HG02763 (cell line): ENCODE data around the gene ANKRD62.
"Not testable (repeated sequence)": the region's sequence is repeated elsewhere in the genome, so short reads cannot be mapped to it uniquely, and the experiment has no call there.

Experiments
- ATAC-seq: cut with Tn5 transposase; IDR thresholded peaks from one replicate; pipeline ENCODE4 v1.9.1; 2021; ENCODE audit warnings: mild to moderate bottlenecking, moderate library complexity; ENCODE audit not compliant: unreplicated experiment

ANKRD62 gene

GRCh38 chr18:12092398-12093229, 1.0 kb upstream of the ANKRD62 start:
- no peak for ATAC-seq

- ATAC-seq: no peak
Observed at GRCh38 chr18:12098374-12098773, 4.7 kb downstream of the ANKRD62 start.

GRCh38 chr18:12099160-12099559, 5.5 kb downstream of the ANKRD62 start:
- ATAC-seq: no peak

GRCh38 chr18:12101266-12101665, 7.6 kb downstream of the ANKRD62 start:
- ATAC-seq: no peak

- no peak for ATAC-seq
Observed at GRCh38 chr18:12102136-12102842, 8.6 kb downstream of the ANKRD62 start.

GRCh38 chr18:12106471-12106870, 12.8 kb downstream of the ANKRD62 start:
- ATAC-seq: no peak

- no peak for ATAC-seq
Observed at GRCh38 chr18:12109836-12110235, 16.2 kb downstream of the ANKRD62 start.

- ATAC-seq: no peak
Observed at GRCh38 chr18:12113999-12114646, 20.5 kb downstream of the ANKRD62 start.

- ATAC-seq: no peak
Observed at GRCh38 chr18:12119358-12119757, 25.7 kb downstream of the ANKRD62 start.

- no peak for ATAC-seq
Observed at GRCh38 chr18:12121175-12122042, 27.8 kb downstream of the ANKRD62 start.

- ATAC-seq: not testable (repeated sequence)
Observed at GRCh38 chr18:12122043-12122389, 28.4 kb downstream of the ANKRD62 start.

GRCh38 chr18:12127647-12128046, 34.0 kb downstream of the ANKRD62 start:
- not testable (repeated sequence) for ATAC-seq

GRCh38 chr18:12138831-12139230, 45.2 kb downstream of the ANKRD62 start:
- not testable (repeated sequence) for ATAC-seq

- ATAC-seq: not testable (repeated sequence)
Observed at GRCh38 chr18:12140866-12141265, 47.2 kb downstream of the ANKRD62 start.

GRCh38 chr18:12141778-12142177, 48.1 kb downstream of the ANKRD62 start:
- not testable (repeated sequence) for ATAC-seq

- not testable (repeated sequence) for ATAC-seq
Observed at GRCh38 chr18:12149431-12149830, 55.8 kb downstream of the ANKRD62 start.

GRCh38 chr18:12154361-12154760, 60.7 kb downstream of the ANKRD62 start:
- no peak for ATAC-seq

GRCh38 chr18:12155996-12156395, 62.4 kb downstream of the ANKRD62 start:
- ATAC-seq: no peak

GRCh38 chr18:12159446-12159845, 65.8 kb downstream of the ANKRD62 start:
- ATAC-seq: no peak

GRCh38 chr18:12162786-12163185, 69.1 kb downstream of the ANKRD62 start:
- ATAC-seq: no peak
